22Rv1 (cell line): ENCODE results near the gene CDKAL1.

Experiments used
- CTCF ChIP-seq: fragments of 450-650 bp; IDR thresholded peaks from 2 replicates; pipeline ENCODE4 v1.5.1; 2017; ENCODE audit warnings: mild to moderate bottlenecking
- ZFX ChIP-seq: fragments of 450-650 bp; IDR thresholded peaks from 2 replicates; pipeline ENCODE4 v1.6.1; 2017; ENCODE audit warnings: antibody characterized with exemption, borderline replicate concordance

DNA sequence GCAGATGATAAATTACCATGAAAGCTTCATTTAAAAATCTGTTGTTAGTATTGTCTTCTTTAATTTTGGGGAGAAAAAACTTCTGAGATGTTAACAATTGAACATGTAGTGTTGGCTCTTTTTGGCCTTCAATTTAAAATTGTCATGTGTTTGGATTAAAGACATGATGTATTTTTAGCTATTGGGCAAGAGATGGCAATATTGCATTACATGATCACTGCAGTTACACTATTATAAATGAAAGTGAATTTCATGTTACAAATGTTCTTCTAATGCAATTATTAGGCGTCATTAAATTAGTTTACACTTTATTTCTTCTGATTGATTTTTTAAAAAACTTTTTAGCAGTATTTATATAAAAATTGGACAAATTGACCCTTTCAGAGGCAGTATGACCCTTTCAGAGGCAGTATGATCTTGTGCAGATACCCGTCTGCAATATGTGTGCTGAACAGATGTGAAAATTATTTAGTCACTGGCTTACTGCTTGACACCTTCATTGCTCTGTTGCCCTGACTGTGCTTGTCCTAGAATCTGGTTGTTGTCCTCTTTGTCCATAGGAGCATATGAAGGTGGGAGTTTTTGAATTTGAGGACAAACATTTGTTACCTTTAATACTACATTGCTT, 25.8 kb downstream of the CDKAL1 start:
- TF ChIP-seq CTCF (no peak), ZFX (no peak)
